GM23338 (cell line): Measurements from ENCODE around the gene B4GAT1. TPM values are rescaled to one million over a fixed set of nuclear protein-coding genes. Genes with fewer than 3 reads are reported as not detected.
A peak's percentile ranks its signal among the peaks of the same experiment; 100 is the strongest.

Experiments used
- ATAC-seq: fragments of 200-7000 bp; cut with Tn5 transposase; 3 replicates; pipeline ENCODE4 v1.9.1; 2020
- DNase-seq: peaks from one replicate; pipeline ENCODE4 v3.0.0-alpha.2; 2015; ENCODE audit warnings: low spot score
- H2AFZ ChIP-seq: fragments of 200-600 bp; sonication (generic); 2 replicates; pipeline ENCODE4 v1.8.0; 2016; ENCODE audit warnings: antibody characterized with exemption, mild to moderate bottlenecking, moderate library complexity
- H3F3A ChIP-seq: fragments of 200-600 bp; sonication (generic); replicated peaks from 2 replicates; pipeline ENCODE4 v1.8.0; 2017; ENCODE audit warnings: antibody characterized with exemption, mixed run types, low read depth
- H3K27ac ChIP-seq: fragments of 200-600 bp; sonication (generic); 2 replicates; pipeline ENCODE4 v1.6.1; 2016; ENCODE audit warnings: low read depth
- H3K27me3 ChIP-seq: fragments of 200-600 bp; sonication (generic); 2 replicates; pipeline ENCODE4 v1.8.0; 2016; ENCODE audit warnings: mild to moderate bottlenecking, mixed run types, moderate library complexity; ENCODE audit not compliant: insufficient read depth
- H3K36me3 ChIP-seq: fragments of 200-600 bp; sonication (generic); 2 replicates; pipeline ENCODE4 v1.8.0; 2016; ENCODE audit warnings: mild to moderate bottlenecking; ENCODE audit not compliant: insufficient read depth
- H3K4me1 ChIP-seq: fragments of 200-600 bp; sonication (generic); 2 replicates; pipeline ENCODE4 v1.8.0; 2016; ENCODE audit warnings: mild to moderate bottlenecking, moderate library complexity; ENCODE audit not compliant: insufficient read depth
- H3K4me2 ChIP-seq: fragments of 200-600 bp; sonication (generic); 2 replicates; pipeline ENCODE4 v1.7.1; 2017; ENCODE audit warnings: mixed run types
- H3K4me3 ChIP-seq: fragments of 200-600 bp; sonication (generic); 2 replicates; pipeline ENCODE4 v1.6.1; 2016; ENCODE audit warnings: mixed run types
- H3K79me2 ChIP-seq: fragments of 200-600 bp; sonication (generic); replicated peaks from 2 replicates; pipeline ENCODE4 v1.8.0; 2017; ENCODE audit warnings: mild to moderate bottlenecking; ENCODE audit not compliant: insufficient read depth
- H3K9me2 ChIP-seq: fragments of 200-600 bp; sonication (generic); 2 replicates; pipeline ENCODE4 v1.8.0; 2017; ENCODE audit not compliant: insufficient read depth
- H4K20me1 ChIP-seq: fragments of 200-600 bp; sonication (generic); replicated peaks from 2 replicates; pipeline ENCODE4 v1.8.0; 2017; ENCODE audit warnings: mild to moderate bottlenecking; ENCODE audit not compliant: insufficient read depth
- H3K27ac Mint-ChIP-seq: 2 replicates; pipeline ENCODE4 v1.8.0; 2020; ENCODE audit warnings: inconsistent platforms, mild to moderate bottlenecking, moderate library complexity, mixed read lengths
- H3K27me3 Mint-ChIP-seq: 3 replicates; pipeline ENCODE4 v1.8.0; 2022; ENCODE audit warnings: low read depth, mild to moderate bottlenecking, moderate library complexity, mixed read lengths, inconsistent platforms; ENCODE audit not compliant: insufficient read depth, poor library complexity
- H3K36me3 Mint-ChIP-seq: 3 replicates; pipeline ENCODE4 v1.8.0; 2021; ENCODE audit warnings: low read depth, mild to moderate bottlenecking, inconsistent platforms, moderate library complexity, mixed read lengths
- H3K4me1 Mint-ChIP-seq: 3 replicates; pipeline ENCODE4 v1.8.0; 2020; ENCODE audit warnings: mild to moderate bottlenecking, inconsistent platforms, mixed read lengths
- H3K4me3 Mint-ChIP-seq: 3 replicates; pipeline ENCODE4 v1.8.0; 2021; ENCODE audit warnings: moderate library complexity, mild to moderate bottlenecking, inconsistent platforms, mixed read lengths
- H3K9me3 Mint-ChIP-seq: 3 replicates; pipeline ENCODE4 v1.8.0; 2020; ENCODE audit warnings: moderate library complexity, mild to moderate bottlenecking, inconsistent platforms, mixed read lengths
- CREB1 ChIP-seq: fragments of 250-450 bp; sonication (Bioruptor Pico); IDR thresholded peaks from 2 replicates; pipeline ENCODE4 v1.5.0; 2020; ENCODE audit warnings: low read depth, mild to moderate bottlenecking, moderate library complexity
- EZH2 ChIP-seq: fragments of 200-600 bp; sonication (generic); IDR thresholded peaks from one replicate; pipeline ENCODE4 v1.8.0; 2017; ENCODE audit warnings: antibody characterized with exemption, mild to moderate bottlenecking, low read depth; ENCODE audit not compliant: unreplicated experiment
- EZH2phosphoT487 ChIP-seq: fragments of 200-600 bp; sonication (generic); IDR thresholded peaks from one replicate; pipeline ENCODE4 v1.8.1; 2018; ENCODE audit warnings: antibody characterized with exemption; ENCODE audit not compliant: unreplicated experiment
- JUNB ChIP-seq: IDR thresholded peaks from one replicate; pipeline ENCODE4 v1.6.1; 2016; ENCODE audit warnings: antibody characterized with exemption; ENCODE audit not compliant: unreplicated experiment
- NANOG ChIP-seq: IDR thresholded peaks from 2 replicates; pipeline ENCODE4 v1.6.1; 2016; ENCODE audit warnings: antibody characterized with exemption, borderline replicate concordance
- POLR2AphosphoS5 ChIP-seq: IDR thresholded peaks from 2 replicates; pipeline ENCODE4 v1.6.1; 2016; ENCODE audit warnings: antibody characterized with exemption, low read depth
- STAT1 ChIP-seq: IDR thresholded peaks from one replicate; pipeline ENCODE4 v1.6.1; 2016; ENCODE audit warnings: antibody characterized with exemption; ENCODE audit not compliant: unreplicated experiment
- ZNF114 ChIP-seq: fragments of 250-450 bp; sonication (Bioruptor Pico); IDR thresholded peaks from 2 replicates; pipeline ENCODE4 v1.5.0; 2020; ENCODE audit warnings: mild to moderate bottlenecking, moderate library complexity
- ZNF331 ChIP-seq: fragments of 250-450 bp; sonication (Bioruptor Pico); IDR thresholded peaks from 2 replicates; pipeline ENCODE4 v1.5.0; 2020; ENCODE audit warnings: low read depth, mild to moderate bottlenecking, moderate library complexity
- polyA plus RNA-seq: library from polyadenylated mRNA; unstranded; fragments of >200 nt; fragmentation: Nextera tagmentation; extraction: Ambion mirVana; gene quantifications from 2 replicates; pipeline ENCODE4 v1.2.1, GENCODE V29; 2016
- total RNA-seq: library from RNA; depleted of rRNA; stranded (reverse); fragments of >200 nt; shearing (Covaris generic); gene quantifications from 2 replicates; pipeline ENCODE4 v1.2.3, GENCODE V29; 2014
- TF ChIP-seq, protein P1 (sequence below): fragments of 250-450 bp; sonication (Bioruptor Pico); IDR thresholded peaks from 2 replicates; pipeline ENCODE4 v1.5.0; 2020; ENCODE audit warnings: mild to moderate bottlenecking, moderate library complexity
- TF ChIP-seq, protein P2 (sequence below): IDR thresholded peaks from 2 replicates; pipeline ENCODE4 v1.6.1; 2016; ENCODE audit warnings: antibody characterized with exemption
- TF ChIP-seq, protein P3 (sequence below): IDR thresholded peaks from one replicate; pipeline ENCODE4 v1.6.1; 2018; ENCODE audit warnings: antibody characterized with exemption; ENCODE audit not compliant: unreplicated experiment
- TF ChIP-seq, protein P4 (sequence below), 2 experiments: fragments of 200-600 bp in 1 of 2; sonication (generic) in 1 of 2; conservative IDR thresholded peaks; 2 replicates each; pipeline versions ENCODE4 v1.5.1 to v1.6.1; 2016 to 2017; ENCODE audit warnings: antibody characterized with exemption in 2 of 2, low read depth in 2 of 2, mild to moderate bottlenecking in 2 of 2, moderate library complexity in 1 of 2

The B4GAT1 gene
- total and polyA plus RNA-seq, 2 experiments from 2014 or later, result 23.5 to 41.9 TPM

DNA sequence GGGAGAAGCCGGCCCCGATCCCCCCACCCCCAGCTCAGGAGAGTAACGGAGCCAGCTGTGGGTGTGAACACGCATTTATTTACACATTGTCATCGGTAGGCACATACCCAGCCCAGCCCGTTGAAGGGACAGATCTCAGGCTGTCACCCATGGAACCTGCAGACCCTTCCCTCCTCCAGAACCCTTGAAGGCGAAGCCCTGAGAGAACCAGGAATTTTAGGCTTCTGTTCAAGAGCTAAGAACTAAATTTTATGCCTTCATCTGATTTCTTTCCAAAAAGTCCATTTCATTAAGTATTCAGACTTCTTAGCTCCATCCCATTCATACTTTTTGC, 2.1 kb downstream of the B4GAT1 start:
- peak overlapping the region; percentile 98 for H3K4me2 ChIP-seq
- Mint-ChIP-seq H3K27ac (peak overlapping the region; percentile 72), H3K4me3 (peak overlapping the region; percentile 96), H3K27me3 (peaks cover 30% of the 10 kb centered on the region), H3K36me3 (peaks cover 24% of the 10 kb centered on the region), H3K4me1 (peaks cover 30% of the 10 kb centered on the region), H3K9me3 (peaks cover 5% of the 10 kb centered on the region; the same call in 2 of the 3 replicates)
- no peaks in the 10 kb centered on the region; the same call in 1 of the 2 replicates for H3K36me3 ChIP-seq
- peak overlapping the region; percentile 99 for H3K4me3 ChIP-seq
- no peaks in the 10 kb centered on the region for H3K9me2 ChIP-seq
- TF ChIP-seq EZH2, result no peak
- no peak for TF ChIP-seq ZNF331 (CRISPR knock-in tag)
- TF ChIP-seq POLR2AphosphoS5, result no peak
- TF ChIP-seq, protein P1, sequence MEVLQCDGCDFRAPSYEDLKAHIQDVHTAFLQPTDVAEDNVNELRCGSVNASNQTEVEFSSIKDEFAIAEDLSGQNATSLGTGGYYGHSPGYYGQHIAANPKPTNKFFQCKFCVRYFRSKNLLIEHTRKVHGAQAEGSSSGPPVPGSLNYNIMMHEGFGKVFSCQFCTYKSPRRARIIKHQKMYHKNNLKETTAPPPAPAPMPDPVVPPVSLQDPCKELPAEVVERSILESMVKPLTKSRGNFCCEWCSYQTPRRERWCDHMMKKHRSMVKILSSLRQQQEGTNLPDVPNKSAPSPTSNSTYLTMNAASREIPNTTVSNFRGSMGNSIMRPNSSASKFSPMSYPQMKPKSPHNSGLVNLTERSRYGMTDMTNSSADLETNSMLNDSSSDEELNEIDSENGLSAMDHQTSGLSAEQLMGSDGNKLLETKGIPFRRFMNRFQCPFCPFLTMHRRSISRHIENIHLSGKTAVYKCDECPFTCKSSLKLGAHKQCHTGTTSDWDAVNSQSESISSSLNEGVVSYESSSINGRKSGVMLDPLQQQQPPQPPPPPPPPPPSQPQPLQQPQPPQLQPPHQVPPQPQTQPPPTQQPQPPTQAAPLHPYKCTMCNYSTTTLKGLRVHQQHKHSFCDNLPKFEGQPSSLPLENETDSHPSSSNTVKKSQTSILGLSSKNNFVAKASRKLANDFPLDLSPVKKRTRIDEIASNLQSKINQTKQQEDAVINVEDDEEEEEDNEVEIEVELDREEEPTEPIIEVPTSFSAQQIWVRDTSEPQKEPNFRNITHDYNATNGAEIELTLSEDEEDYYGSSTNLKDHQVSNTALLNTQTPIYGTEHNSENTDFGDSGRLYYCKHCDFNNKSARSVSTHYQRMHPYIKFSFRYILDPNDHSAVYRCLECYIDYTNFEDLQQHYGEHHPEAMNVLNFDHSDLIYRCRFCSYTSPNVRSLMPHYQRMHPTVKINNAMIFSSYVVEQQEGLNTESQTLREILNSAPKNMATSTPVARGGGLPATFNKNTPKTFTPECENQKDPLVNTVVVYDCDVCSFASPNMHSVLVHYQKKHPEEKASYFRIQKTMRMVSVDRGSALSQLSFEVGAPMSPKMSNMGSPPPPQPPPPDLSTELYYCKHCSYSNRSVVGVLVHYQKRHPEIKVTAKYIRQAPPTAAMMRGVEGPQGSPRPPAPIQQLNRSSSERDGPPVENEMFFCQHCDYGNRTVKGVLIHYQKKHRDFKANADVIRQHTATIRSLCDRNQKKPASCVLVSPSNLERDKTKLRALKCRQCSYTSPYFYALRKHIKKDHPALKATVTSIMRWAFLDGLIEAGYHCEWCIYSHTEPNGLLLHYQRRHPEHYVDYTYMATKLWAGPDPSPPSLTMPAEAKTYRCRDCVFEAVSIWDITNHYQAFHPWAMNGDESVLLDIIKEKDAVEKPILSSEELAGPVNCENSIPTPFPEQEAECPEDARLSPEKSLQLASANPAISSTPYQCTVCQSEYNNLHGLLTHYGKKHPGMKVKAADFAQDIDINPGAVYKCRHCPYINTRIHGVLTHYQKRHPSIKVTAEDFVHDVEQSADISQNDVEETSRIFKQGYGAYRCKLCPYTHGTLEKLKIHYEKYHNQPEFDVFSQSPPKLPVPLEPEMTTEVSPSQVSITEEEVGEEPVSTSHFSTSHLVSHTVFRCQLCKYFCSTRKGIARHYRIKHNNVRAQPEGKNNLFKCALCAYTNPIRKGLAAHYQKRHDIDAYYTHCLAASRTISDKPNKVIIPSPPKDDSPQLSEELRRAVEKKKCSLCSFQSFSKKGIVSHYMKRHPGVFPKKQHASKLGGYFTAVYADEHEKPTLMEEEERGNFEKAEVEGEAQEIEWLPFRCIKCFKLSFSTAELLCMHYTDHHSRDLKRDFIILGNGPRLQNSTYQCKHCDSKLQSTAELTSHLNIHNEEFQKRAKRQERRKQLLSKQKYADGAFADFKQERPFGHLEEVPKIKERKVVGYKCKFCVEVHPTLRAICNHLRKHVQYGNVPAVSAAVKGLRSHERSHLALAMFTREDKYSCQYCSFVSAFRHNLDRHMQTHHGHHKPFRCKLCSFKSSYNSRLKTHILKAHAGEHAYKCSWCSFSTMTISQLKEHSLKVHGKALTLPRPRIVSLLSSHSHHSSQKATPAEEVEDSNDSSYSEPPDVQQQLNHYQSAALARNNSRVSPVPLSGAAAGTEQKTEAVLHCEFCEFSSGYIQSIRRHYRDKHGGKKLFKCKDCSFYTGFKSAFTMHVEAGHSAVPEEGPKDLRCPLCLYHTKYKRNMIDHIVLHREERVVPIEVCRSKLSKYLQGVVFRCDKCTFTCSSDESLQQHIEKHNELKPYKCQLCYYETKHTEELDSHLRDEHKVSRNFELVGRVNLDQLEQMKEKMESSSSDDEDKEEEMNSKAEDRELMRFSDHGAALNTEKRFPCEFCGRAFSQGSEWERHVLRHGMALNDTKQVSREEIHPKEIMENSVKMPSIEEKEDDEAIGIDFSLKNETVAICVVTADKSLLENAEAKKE (CRISPR knock-in tag), result no peak
- TF ChIP-seq, protein P2, sequence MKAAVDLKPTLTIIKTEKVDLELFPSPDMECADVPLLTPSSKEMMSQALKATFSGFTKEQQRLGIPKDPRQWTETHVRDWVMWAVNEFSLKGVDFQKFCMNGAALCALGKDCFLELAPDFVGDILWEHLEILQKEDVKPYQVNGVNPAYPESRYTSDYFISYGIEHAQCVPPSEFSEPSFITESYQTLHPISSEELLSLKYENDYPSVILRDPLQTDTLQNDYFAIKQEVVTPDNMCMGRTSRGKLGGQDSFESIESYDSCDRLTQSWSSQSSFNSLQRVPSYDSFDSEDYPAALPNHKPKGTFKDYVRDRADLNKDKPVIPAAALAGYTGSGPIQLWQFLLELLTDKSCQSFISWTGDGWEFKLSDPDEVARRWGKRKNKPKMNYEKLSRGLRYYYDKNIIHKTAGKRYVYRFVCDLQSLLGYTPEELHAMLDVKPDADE, result no peak
- TF ChIP-seq EZH2phosphoT487, result no peak
- no peak for TF ChIP-seq STAT1
- no peak for TF ChIP-seq NANOG
- TF ChIP-seq, protein P3, sequence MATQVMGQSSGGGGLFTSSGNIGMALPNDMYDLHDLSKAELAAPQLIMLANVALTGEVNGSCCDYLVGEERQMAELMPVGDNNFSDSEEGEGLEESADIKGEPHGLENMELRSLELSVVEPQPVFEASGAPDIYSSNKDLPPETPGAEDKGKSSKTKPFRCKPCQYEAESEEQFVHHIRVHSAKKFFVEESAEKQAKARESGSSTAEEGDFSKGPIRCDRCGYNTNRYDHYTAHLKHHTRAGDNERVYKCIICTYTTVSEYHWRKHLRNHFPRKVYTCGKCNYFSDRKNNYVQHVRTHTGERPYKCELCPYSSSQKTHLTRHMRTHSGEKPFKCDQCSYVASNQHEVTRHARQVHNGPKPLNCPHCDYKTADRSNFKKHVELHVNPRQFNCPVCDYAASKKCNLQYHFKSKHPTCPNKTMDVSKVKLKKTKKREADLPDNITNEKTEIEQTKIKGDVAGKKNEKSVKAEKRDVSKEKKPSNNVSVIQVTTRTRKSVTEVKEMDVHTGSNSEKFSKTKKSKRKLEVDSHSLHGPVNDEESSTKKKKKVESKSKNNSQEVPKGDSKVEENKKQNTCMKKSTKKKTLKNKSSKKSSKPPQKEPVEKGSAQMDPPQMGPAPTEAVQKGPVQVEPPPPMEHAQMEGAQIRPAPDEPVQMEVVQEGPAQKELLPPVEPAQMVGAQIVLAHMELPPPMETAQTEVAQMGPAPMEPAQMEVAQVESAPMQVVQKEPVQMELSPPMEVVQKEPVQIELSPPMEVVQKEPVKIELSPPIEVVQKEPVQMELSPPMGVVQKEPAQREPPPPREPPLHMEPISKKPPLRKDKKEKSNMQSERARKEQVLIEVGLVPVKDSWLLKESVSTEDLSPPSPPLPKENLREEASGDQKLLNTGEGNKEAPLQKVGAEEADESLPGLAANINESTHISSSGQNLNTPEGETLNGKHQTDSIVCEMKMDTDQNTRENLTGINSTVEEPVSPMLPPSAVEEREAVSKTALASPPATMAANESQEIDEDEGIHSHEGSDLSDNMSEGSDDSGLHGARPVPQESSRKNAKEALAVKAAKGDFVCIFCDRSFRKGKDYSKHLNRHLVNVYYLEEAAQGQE, result no peak
- no peak for TF ChIP-seq JUNB
- no peak for TF ChIP-seq ZNF114 (CRISPR knock-in tag)
- no peak for TF ChIP-seq CREB1 (CRISPR knock-in tag)
- TF ChIP-seq, protein P4, sequence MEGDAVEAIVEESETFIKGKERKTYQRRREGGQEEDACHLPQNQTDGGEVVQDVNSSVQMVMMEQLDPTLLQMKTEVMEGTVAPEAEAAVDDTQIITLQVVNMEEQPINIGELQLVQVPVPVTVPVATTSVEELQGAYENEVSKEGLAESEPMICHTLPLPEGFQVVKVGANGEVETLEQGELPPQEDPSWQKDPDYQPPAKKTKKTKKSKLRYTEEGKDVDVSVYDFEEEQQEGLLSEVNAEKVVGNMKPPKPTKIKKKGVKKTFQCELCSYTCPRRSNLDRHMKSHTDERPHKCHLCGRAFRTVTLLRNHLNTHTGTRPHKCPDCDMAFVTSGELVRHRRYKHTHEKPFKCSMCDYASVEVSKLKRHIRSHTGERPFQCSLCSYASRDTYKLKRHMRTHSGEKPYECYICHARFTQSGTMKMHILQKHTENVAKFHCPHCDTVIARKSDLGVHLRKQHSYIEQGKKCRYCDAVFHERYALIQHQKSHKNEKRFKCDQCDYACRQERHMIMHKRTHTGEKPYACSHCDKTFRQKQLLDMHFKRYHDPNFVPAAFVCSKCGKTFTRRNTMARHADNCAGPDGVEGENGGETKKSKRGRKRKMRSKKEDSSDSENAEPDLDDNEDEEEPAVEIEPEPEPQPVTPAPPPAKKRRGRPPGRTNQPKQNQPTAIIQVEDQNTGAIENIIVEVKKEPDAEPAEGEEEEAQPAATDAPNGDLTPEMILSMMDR (conservative IDR thresholded peaks at IDR 0.05; ENCODE audit: low read depth in 2 of 2), result no peak
- H4K20me1 ChIP-seq, result 0 out of 2 replicates have a peak, but pooled peaks cover 3% of the 10 kb centered on the region
- DNase-seq, result no peak
- peaks cover 15% of the 10 kb centered on the region for H3K4me1 ChIP-seq
- peaks cover 26% of the 10 kb centered on the region for H3F3A ChIP-seq
- peak; percentile 2; the same call in 2 of the 3 replicates for ATAC-seq
- H3K27me3 ChIP-seq, result peaks cover 8% of the 10 kb centered on the region; the same call in 1 of the 2 replicates
- H2AFZ ChIP-seq, result no peak overlapping the region
- H3K79me2 ChIP-seq, result peaks cover 14% of the 10 kb centered on the region
- H3K27ac ChIP-seq, result no peak overlapping the region
